ENCODE data around the gene PARVG.

GRCh38 chr22:44181033-44181911 lies 547 bp downstream of the PARVG start:
- no peak for TF ChIP-seq CTCF (IDR thresholded peaks at IDR 0.05; ENCODE audit: insufficient read depth, low read depth, low read length)
- TF ChIP-seq EZH2 (IDR thresholded peaks at IDR 0.05; ENCODE audit: insufficient read depth, low read length), result no peak
